H9 (cell line): ENCODE measurements around the gene SGIP1. TPM values are rescaled to one million over a fixed set of nuclear protein-coding genes. Genes with fewer than 3 reads are reported as not detected.

Experiments used
- DNase-seq: peaks from one replicate; pipeline ENCODE4 v3.0.0-alpha.2; 2017
- H2AFZ ChIP-seq: one replicate; pipeline ENCODE4 v1.6.1; 2013; ENCODE audit warnings: mild to moderate bottlenecking, low read length, control low read depth, moderate library complexity
- H2AK5ac ChIP-seq: 2 replicates; pipeline ENCODE4 v1.6.1; 2013; ENCODE audit warnings: low read length, control low read depth, mixed read lengths; ENCODE audit not compliant: insufficient read length
- H2BK120ac ChIP-seq: one replicate; pipeline ENCODE4 v1.6.1; 2013; ENCODE audit warnings: low read depth, mild to moderate bottlenecking, low read length, control low read depth, inconsistent platforms; ENCODE audit not compliant: poor library complexity, severe bottlenecking
- H2BK12ac ChIP-seq: 2 replicates; pipeline ENCODE4 v1.6.1; 2013; ENCODE audit warnings: low read length, control low read depth, mixed read lengths, low read depth; ENCODE audit not compliant: insufficient read length
- H2BK15ac ChIP-seq: 2 replicates; pipeline ENCODE4 v1.6.1; 2013; ENCODE audit warnings: low read depth, low read length, control low read depth
- H2BK20ac ChIP-seq: one replicate; pipeline ENCODE4 v1.6.1; 2013; ENCODE audit warnings: low read depth, mild to moderate bottlenecking, low read length, control low read depth, inconsistent platforms; ENCODE audit not compliant: poor library complexity, severe bottlenecking
- H2BK5ac ChIP-seq: 2 replicates; pipeline ENCODE4 v1.6.1; 2013; ENCODE audit warnings: low read length, control low read depth, mixed read lengths; ENCODE audit not compliant: insufficient read length
- H3K14ac ChIP-seq: 2 replicates; pipeline ENCODE4 v1.6.1; 2013; ENCODE audit warnings: low read length, control low read depth; ENCODE audit not compliant: insufficient read depth
- H3K18ac ChIP-seq: 2 replicates; pipeline ENCODE4 v1.6.1; 2013; ENCODE audit warnings: low read depth, mild to moderate bottlenecking, mixed read lengths, low read length, control low read depth; ENCODE audit not compliant: insufficient read length
- H3K23ac ChIP-seq: 2 replicates; pipeline ENCODE4 v1.6.1; 2013; ENCODE audit warnings: low read length, control low read depth, mixed read lengths, low read depth; ENCODE audit not compliant: insufficient read length
- H3K23me2 ChIP-seq: 2 replicates; pipeline ENCODE4 v1.6.1; 2013; ENCODE audit warnings: low read depth, mild to moderate bottlenecking, mixed read lengths, low read length, control low read depth; ENCODE audit not compliant: insufficient read length, poor library complexity, severe bottlenecking
- H3K27ac ChIP-seq: 2 replicates; pipeline ENCODE4 v1.5.1; 2013; ENCODE audit warnings: low read length, control low read depth, mixed read lengths, low read depth; ENCODE audit not compliant: insufficient read length
- H3K27me3 ChIP-seq: 2 replicates; pipeline ENCODE4 v1.6.1; 2013; ENCODE audit warnings: low read length, control low read depth, inconsistent platforms; ENCODE audit not compliant: insufficient read depth
- H3K4ac ChIP-seq: 2 replicates; pipeline ENCODE4 v1.6.1; 2013; ENCODE audit warnings: low read depth, mild to moderate bottlenecking, control low read depth, inconsistent platforms, low read length, moderate library complexity
- H3K4me1 ChIP-seq: 2 replicates; pipeline ENCODE4 v1.6.1; 2013; ENCODE audit warnings: low read length, control low read depth, inconsistent platforms; ENCODE audit not compliant: insufficient read depth
- H3K4me2 ChIP-seq: 2 replicates; pipeline ENCODE4 v1.6.1; 2013; ENCODE audit warnings: low read length, control low read depth, mixed read lengths; ENCODE audit not compliant: insufficient read length, insufficient read depth
- H3K56ac ChIP-seq: 2 replicates; pipeline ENCODE4 v1.6.1; 2013; ENCODE audit warnings: low read depth, mild to moderate bottlenecking, mixed read lengths, low read length, control low read depth; ENCODE audit not compliant: insufficient read length
- H3K79me1 ChIP-seq: 2 replicates; pipeline ENCODE4 v1.6.1; 2013; ENCODE audit warnings: low read depth, mild to moderate bottlenecking, moderate library complexity, low read length, control low read depth, inconsistent platforms; ENCODE audit not compliant: insufficient read depth, poor library complexity, severe bottlenecking
- H3K79me2 ChIP-seq: 2 replicates; pipeline ENCODE4 v1.6.1; 2013; ENCODE audit warnings: low read length, control low read depth, inconsistent platforms; ENCODE audit not compliant: insufficient read depth
- H3K9ac ChIP-seq: 2 replicates; pipeline ENCODE4 v1.6.1; 2013; ENCODE audit warnings: low read length, control low read depth, mixed read lengths; ENCODE audit not compliant: insufficient read length; ENCODE audit errors: extremely low read depth
- H3K9me3 ChIP-seq: one replicate; pipeline ENCODE4 v1.6.1; 2013; ENCODE audit warnings: low read depth, low read length, inconsistent platforms; ENCODE audit not compliant: control insufficient read depth
- H3T11ph ChIP-seq: one replicate; pipeline ENCODE4 v1.6.1; 2013; ENCODE audit warnings: mild to moderate bottlenecking, low read length, control low read depth, inconsistent platforms
- H4K20me1 ChIP-seq: one replicate; pipeline ENCODE4 v1.6.1; 2013; ENCODE audit not compliant: control insufficient read depth, insufficient read length, insufficient read depth
- H4K5ac ChIP-seq: 2 replicates; pipeline ENCODE4 v1.6.1; 2013; ENCODE audit warnings: low read depth, mild to moderate bottlenecking, mixed read lengths, low read length, control low read depth; ENCODE audit not compliant: insufficient read length
- H4K8ac ChIP-seq: replicated peaks from 2 replicates; pipeline ENCODE4 v1.6.1; 2013; ENCODE audit warnings: low read length, control low read depth, mixed read lengths, low read depth; ENCODE audit not compliant: insufficient read length
- H4K91ac ChIP-seq: 2 replicates; pipeline ENCODE4 v1.6.1; 2013; ENCODE audit warnings: low read depth, mild to moderate bottlenecking, moderate library complexity, mixed read lengths, low read length, control low read depth; ENCODE audit not compliant: insufficient read length
- H3K27ac Mint-ChIP-seq, 3 experiments: 2 replicates in 2 of 3; 3 replicates in 1 of 3; pipeline ENCODE4 v1.8.0; 2020 to 2021; ENCODE audit warnings: mixed read lengths in 3 of 3, mild to moderate bottlenecking in 1 of 3, moderate library complexity in 1 of 3
- H3K27me3 Mint-ChIP-seq: 2 replicates; pipeline ENCODE4 v1.8.0; 2021; ENCODE audit warnings: low read depth, mild to moderate bottlenecking, moderate library complexity, mixed read lengths
- H3K36me3 Mint-ChIP-seq, 3 experiments: 2 replicates in 2 of 3; 3 replicates in 1 of 3; pipeline ENCODE4 v1.8.0; 2020 to 2021; ENCODE audit warnings: low read depth in 3 of 3, mixed read lengths in 3 of 3; ENCODE audit not compliant: insufficient read depth in 1 of 3
- H3K4me1 Mint-ChIP-seq, 2 experiments: 2 replicates each; pipeline ENCODE4 v1.8.0; 2020; ENCODE audit warnings: mixed read lengths in 2 of 2
- H3K4me3 Mint-ChIP-seq, 2 experiments: 2 replicates in 1 of 2; 3 replicates in 1 of 2; pipeline ENCODE4 v1.8.0; 2020 to 2021; ENCODE audit warnings: mild to moderate bottlenecking in 2 of 2, mixed read lengths in 2 of 2, moderate library complexity in 1 of 2
- H3K9me3 Mint-ChIP-seq, 2 experiments: 2 replicates in 1 of 2; 3 replicates in 1 of 2; pipeline ENCODE4 v1.8.0; 2020; ENCODE audit warnings: mild to moderate bottlenecking in 2 of 2, mixed read lengths in 2 of 2, moderate library complexity in 1 of 2
- WGBS: extraction: QIAGEN DNeasy Blood & Tissue Kit; methylation state at CpG from one replicate; pipeline ENCODE4 v1.1.7; 2013; ENCODE audit warnings: missing lambda C conversion rate, low lambda C conversion rate, mixed read lengths; ENCODE audit not compliant: insufficient read length; ENCODE audit errors: extremely low coverage; 5-methylcytosine and 5-hydroxymethylcytosine counted together
- total RNA-seq: library from RNA; stranded (reverse); gene quantifications from 2 replicates; pipeline ENCODE4 v1.2.1, GENCODE V29; 2021
- TF ChIP-seq, protein P1 (sequence below): fragments of 200-600 bp; sonication (generic); conservative IDR thresholded peaks from 3 replicates; pipeline ENCODE4 v1.8.0; 2021; ENCODE audit warnings: antibody characterized with exemption, mild to moderate bottlenecking

SGIP1 gene
- total RNA-seq, 1 experiment from 2014 or later, result 1.5 TPM

DNA sequence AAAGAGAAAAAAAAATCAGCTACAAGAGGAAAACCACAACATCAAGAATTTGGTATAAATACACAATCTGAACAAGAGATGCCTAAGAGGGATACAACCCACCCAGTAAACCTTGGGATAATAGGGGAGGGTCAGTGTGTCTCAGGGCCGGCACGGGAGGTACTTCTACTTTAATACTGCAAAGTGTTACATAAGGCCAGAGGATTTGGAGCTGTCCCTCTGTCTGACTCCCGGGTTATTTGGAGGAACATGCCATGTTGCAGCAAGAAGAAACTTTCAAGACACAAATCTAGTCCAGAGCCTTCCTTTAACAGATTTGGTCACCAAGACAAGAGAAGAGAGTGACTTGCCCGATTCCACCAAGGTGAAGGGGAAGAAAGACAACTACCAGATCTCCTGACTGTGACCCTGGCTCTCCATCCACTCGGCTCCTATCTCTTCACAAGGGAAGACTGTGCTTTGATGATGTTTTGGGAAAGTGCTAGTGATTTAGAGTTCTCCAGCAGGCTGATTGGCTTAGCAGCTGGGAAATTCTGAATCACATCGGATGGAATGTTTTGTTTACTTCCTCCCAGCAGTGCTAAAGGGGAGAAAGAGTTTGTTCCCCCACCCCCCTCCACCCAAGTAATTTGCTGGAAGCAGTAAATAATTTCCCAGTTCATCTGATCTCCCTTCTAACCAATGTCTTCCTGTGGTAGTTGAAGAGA, 29.3 kb downstream of the SGIP1 start:
- TF ChIP-seq, protein P1, sequence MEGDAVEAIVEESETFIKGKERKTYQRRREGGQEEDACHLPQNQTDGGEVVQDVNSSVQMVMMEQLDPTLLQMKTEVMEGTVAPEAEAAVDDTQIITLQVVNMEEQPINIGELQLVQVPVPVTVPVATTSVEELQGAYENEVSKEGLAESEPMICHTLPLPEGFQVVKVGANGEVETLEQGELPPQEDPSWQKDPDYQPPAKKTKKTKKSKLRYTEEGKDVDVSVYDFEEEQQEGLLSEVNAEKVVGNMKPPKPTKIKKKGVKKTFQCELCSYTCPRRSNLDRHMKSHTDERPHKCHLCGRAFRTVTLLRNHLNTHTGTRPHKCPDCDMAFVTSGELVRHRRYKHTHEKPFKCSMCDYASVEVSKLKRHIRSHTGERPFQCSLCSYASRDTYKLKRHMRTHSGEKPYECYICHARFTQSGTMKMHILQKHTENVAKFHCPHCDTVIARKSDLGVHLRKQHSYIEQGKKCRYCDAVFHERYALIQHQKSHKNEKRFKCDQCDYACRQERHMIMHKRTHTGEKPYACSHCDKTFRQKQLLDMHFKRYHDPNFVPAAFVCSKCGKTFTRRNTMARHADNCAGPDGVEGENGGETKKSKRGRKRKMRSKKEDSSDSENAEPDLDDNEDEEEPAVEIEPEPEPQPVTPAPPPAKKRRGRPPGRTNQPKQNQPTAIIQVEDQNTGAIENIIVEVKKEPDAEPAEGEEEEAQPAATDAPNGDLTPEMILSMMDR, result no peak
- Histone ChIP-seq H3K9ac (no peak overlapping the region), H3K56ac (no peak overlapping the region), H4K20me1 (no peaks in the 10 kb centered on the region), H2BK12ac (no peak overlapping the region), H2BK120ac (no peak overlapping the region), H3K27me3 (no peaks in the 10 kb centered on the region), H3T11ph (no peak overlapping the region), H3K18ac (no peak overlapping the region), H3K23me2 (no peaks in the 10 kb centered on the region), H3K4me1 (peaks cover 4% of the 10 kb centered on the region; the same call in 1 of the 2 replicates), H3K4ac (no peak overlapping the region), H3K79me1 (no peaks in the 10 kb centered on the region), H3K27ac (no peak overlapping the region), H2AFZ (peak overlapping the region; percentile 29), H3K9me3 (no peaks in the 10 kb centered on the region), H3K4me2 (no peak overlapping the region), H4K8ac (no peak overlapping the region), H2AK5ac (no peak overlapping the region), H3K14ac (no peak overlapping the region), H2BK20ac (no peak overlapping the region), H3K23ac (no peak overlapping the region), H4K5ac (peak overlapping the region; percentile 12), H4K91ac (no peak overlapping the region), H3K79me2 (no peaks in the 10 kb centered on the region), H2BK15ac (no peak overlapping the region), H2BK5ac (no peak overlapping the region)
- Mint-ChIP-seq H3K4me1 (peaks cover 9 to 16% of the 10 kb centered on the region in 2 experiments), H3K4me3 (no peak overlapping the region), H3K27ac (peak overlapping the region in 1 of 3 experiments; percentile 89; a peak in 3 of 7 replicates), H3K36me3 (no peaks in the 10 kb centered on the region), H3K9me3 (no peaks in the 10 kb centered on the region; a peak in 1 of 5 replicates), H3K27me3 (no peaks in the 10 kb centered on the region)
- DNase-seq, result no peak
- no CpG with 5 or more reads among the region's 6 CpGs for WGBS
